Naive thymus-derived CD4-positive, alpha-beta T cell (primary cell): Measurements from ENCODE around the gene PEBP1. TPM values are rescaled to one million over a fixed set of nuclear protein-coding genes. Genes with fewer than 3 reads are reported as not detected.

Source experiments
- ATAC-seq: fragments of 150-1000 bp; cut with Tn5 transposase; 2 replicates; pipeline ENCODE4 v1.10.0; 2021; ENCODE audit warnings: mild to moderate bottlenecking, moderate library complexity
- CTCF ChIA-PET: fragments of 350-600 bp; sonication (Branson Sonifier 250); formaldehyde crosslinking; loops from one replicate; lab custom pipeline; 2021; ENCODE audit warnings: antibody characterized with exemption; lab: Charles Lee
- POLR2A ChIA-PET: fragments of 350-600 bp; sonication (Branson Sonifier 250); formaldehyde crosslinking; loops from one replicate; lab custom pipeline; 2021; ENCODE audit warnings: antibody characterized with exemption, inconsistent platforms; lab: Charles Lee
- DNase-seq, 9 donors: peaks; one replicate each; pipeline versions ENCODE4 v3.0.0 to v3.0.0-alpha.2; 2020 to 2022; ENCODE audit warnings: mixed read lengths in 1 of 9
- H3K27ac ChIP-seq: one replicate; pipeline ENCODE4 v1.7.0; 2013; ENCODE audit warnings: mild to moderate bottlenecking, low read depth, low read length, moderate library complexity
- H3K27me3 ChIP-seq, 2 donors: one replicate each; pipeline ENCODE4 v1.7.0; 2013; ENCODE audit warnings: low read length in 2 of 2, mild to moderate bottlenecking in 2 of 2, moderate library complexity in 2 of 2; ENCODE audit not compliant: control insufficient read depth in 2 of 2, insufficient read depth in 2 of 2
- H3K36me3 ChIP-seq, 3 experiments: 1 replicate in 2 of 3; 2 replicates in 1 of 3; pipeline ENCODE4 v1.7.0; 2013; ENCODE audit warnings: low read length in 3 of 3, mild to moderate bottlenecking in 3 of 3, moderate library complexity in 1 of 3; ENCODE audit not compliant: insufficient read depth in 3 of 3, control insufficient read depth in 2 of 3
- H3K4me1 ChIP-seq, 2 donors: one replicate each; pipeline ENCODE4 v1.7.0; 2013; ENCODE audit warnings: low read length in 2 of 2, mild to moderate bottlenecking in 2 of 2, moderate library complexity in 1 of 2; ENCODE audit not compliant: control insufficient read depth in 2 of 2, insufficient read depth in 2 of 2
- H3K4me3 ChIP-seq: 2 replicates; pipeline ENCODE4 v1.7.0; 2013; ENCODE audit warnings: mild to moderate bottlenecking, low read length
- H3K9me3 ChIP-seq, 3 experiments: 1 replicate in 2 of 3; 2 replicates in 1 of 3; pipeline ENCODE4 v1.7.0; 2013; ENCODE audit warnings: low read length in 3 of 3; ENCODE audit not compliant: control insufficient read depth in 2 of 3
- H3K27ac Mint-ChIP-seq, 9 donors: one replicate each; pipeline ENCODE4 v1.8.0; 2020 to 2022; ENCODE audit warnings: mixed read lengths in 9 of 9, mild to moderate bottlenecking in 8 of 9, moderate library complexity in 5 of 9, inconsistent platforms in 2 of 9
- H3K27me3 Mint-ChIP-seq, 5 donors: one replicate each; pipeline ENCODE4 v1.8.0; 2021 to 2022; ENCODE audit warnings: mixed read lengths in 5 of 5, mild to moderate bottlenecking in 1 of 5
- H3K36me3 Mint-ChIP-seq, 5 donors: one replicate each; pipeline ENCODE4 v1.8.0; 2020 to 2022; ENCODE audit warnings: mixed read lengths in 5 of 5, mild to moderate bottlenecking in 3 of 5, inconsistent platforms in 1 of 5
- H3K4me1 Mint-ChIP-seq, 7 donors: one replicate each; pipeline ENCODE4 v1.8.0; 2020 to 2022; ENCODE audit warnings: mixed read lengths in 7 of 7, mild to moderate bottlenecking in 3 of 7, inconsistent platforms in 1 of 7
- H3K4me3 Mint-ChIP-seq, 10 donors: one replicate each; pipeline ENCODE4 v1.8.0; 2020 to 2022; ENCODE audit warnings: mild to moderate bottlenecking in 10 of 10, mixed read lengths in 10 of 10, moderate library complexity in 6 of 10, inconsistent platforms in 2 of 10
- H3K9me3 Mint-ChIP-seq, 11 donors: one replicate each; pipeline ENCODE4 v1.8.0; 2020 to 2022; ENCODE audit warnings: mixed read lengths in 11 of 11, mild to moderate bottlenecking in 4 of 11, inconsistent platforms in 1 of 11, moderate library complexity in 1 of 11
- intact Hi-C, 2 donors: fragments of 100-400 bp; cut with micrococcal nuclease; formaldehyde crosslinking; loops; one replicate each; pipeline ENCODE4 v1.15.1; 2023
- polyA plus RNA-seq, 2 donors: library from polyadenylated mRNA; unstranded; fragments of 300-500 nt; fragmentation: Illumina TruSeq; gene quantifications; one replicate each; pipeline ENCODE4 v1.2.3, GENCODE V29; 2021
- total RNA-seq, 6 experiments: library from RNA in 5 of 6; stranded (reverse) in 5 of 6; gene quantifications; 1 replicate in 5 of 6; 2 replicates in 1 of 6; pipeline ENCODE4 v1.2.3 and lab custom pipeline; 2021 to 2026

PEBP1 gene
- 100 to 1,000 TPM in 1 of 5 experiments, 10 to 100 TPM in 4; 73.8 to 109 (median 91.1) TPM for total RNA-seq
- 100 to 1,000 TPM; 314 to 343 TPM for polyA plus RNA-seq
- total RNA-seq (lab: John Stamatoyannopoulos, UW), result 107 reads per million, percentile 85 among the genes with 10 or more reads in this experiment

DNA sequence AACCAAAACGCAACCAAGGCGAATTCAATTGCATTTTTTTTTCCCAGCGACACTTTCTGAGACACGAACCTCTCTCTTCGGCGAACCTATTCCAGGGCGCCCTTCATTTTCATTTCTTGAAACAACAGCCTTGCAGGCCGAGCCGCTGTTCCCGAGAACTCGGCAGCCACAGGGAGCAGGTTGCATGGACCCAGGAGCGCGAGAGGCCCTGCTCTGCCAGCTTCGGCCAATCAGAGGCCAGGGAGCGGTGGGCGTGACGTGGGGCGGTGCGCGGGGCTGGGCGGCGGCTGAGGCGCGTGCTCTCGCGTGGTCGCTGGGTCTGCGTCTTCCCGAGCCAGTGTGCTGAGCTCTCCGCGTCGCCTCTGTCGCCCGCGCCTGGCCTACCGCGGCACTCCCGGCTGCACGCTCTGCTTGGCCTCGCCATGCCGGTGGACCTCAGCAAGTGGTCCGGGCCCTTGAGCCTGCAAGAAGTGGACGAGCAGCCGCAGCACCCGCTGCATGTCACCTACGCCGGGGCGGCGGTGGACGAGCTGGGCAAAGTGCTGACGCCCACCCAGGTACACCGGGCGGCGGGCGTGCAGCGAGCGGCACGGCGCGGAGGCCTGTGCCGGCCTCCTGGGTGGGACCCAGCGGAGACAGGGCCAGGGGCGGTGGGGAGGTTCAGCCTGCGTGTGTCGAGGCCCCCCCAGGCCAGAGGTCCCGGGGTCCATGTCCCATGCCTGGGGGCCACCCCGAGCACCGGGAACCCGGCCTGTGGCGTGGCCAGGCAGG is at the start of gene PEBP1:
Gene PEBP1 (plus strand): TSS at position 337 of the 771 bp plus-strand sequence. CDS start 86 bp downstream, at position 423.
- no peaks in the 10 kb centered on the region for H3K9me3 Mint-ChIP-seq
- POLR2A ChIA-PET, result interaction anchor here (1.2 to 2.4 kb wide), 7 partner anchors 13 to 241 kb away, joined by 4 to 27 read pairs (median 6); partner anchors contain the start of gene SUDS3
- peak; percentile 85 to 94 (median 89) for DNase-seq
- CTCF ChIA-PET, result interaction anchor here (0.5 to 1.8 kb wide), 3 partner anchors 15 to 240 kb away, joined by 3 to 8 read pairs (median 4); partner anchors contain the start of gene SUDS3
- peaks cover 0 to 17% (median 11%) of the 10 kb centered on the region in 5 donors for H3K36me3 Mint-ChIP-seq
- H3K27me3 Mint-ChIP-seq, result no peaks in the 10 kb centered on the region
- H3K4me3 Mint-ChIP-seq, result peak within 1 kb of the TSS; percentile 86 to 99 (median 97)
- Histone ChIP-seq H3K4me1 (peaks cover 6 to 17% of the 10 kb centered on the region in 2 donors), H3K4me3 (peak within 1 kb of the TSS; percentile 76), H3K27me3 (no peaks in the 10 kb centered on the region), H3K9me3 (no peaks in the 10 kb centered on the region), H3K36me3 (peaks cover 0 to 25% (median 5%) of the 10 kb centered on the region in 3 experiments), H3K27ac (peak within 1 kb of the TSS; percentile 83)
- intact Hi-C loops, result loop anchor here (1.0 to 10.0 kb wide), 10 partner anchors 15 to 1401 kb away; partner anchors contain the start of genes RFC5 (in 2 of the 2), RNFT2 (in 1 of the 2), SPRING1 (in 1 of the 2) and SUDS3 (in 1 of the 2)
- H3K4me1 Mint-ChIP-seq, result peaks cover 7 to 46% (median 37%) of the 10 kb centered on the region in 7 donors
- H3K27ac Mint-ChIP-seq, result peak within 1 kb of the TSS; percentile 84 to 96 (median 91)
- peak; percentile 100 for ATAC-seq

DNA sequence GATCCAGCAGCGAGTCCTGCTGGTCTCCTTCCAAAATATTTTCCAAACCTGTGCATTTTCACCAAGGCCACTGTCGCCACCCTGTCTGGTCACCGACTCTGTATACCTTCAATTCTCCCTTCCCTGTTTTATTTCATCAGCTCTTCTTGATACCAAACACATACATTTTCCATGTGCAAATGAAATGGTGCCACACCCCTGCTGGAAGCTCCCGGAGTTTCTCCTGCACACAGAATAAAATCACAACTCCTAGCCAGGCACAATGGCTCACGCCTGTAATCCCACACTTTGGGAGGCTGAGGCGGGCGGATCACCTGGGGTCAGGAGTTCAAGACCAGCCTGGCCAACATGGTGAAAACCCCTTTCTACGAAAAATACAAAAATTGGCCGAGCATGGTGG is 46.1 kb upstream of the PEBP1 start:
- intact Hi-C loops, result no loop called here
- Histone ChIP-seq H3K4me3 (no peak overlapping the region), H3K9me3 (no peaks in the 10 kb centered on the region), H3K27ac (no peak overlapping the region), H3K4me1 (no peaks in the 10 kb centered on the region), H3K27me3 (no peaks in the 10 kb centered on the region), H3K36me3 (no peaks in the 10 kb centered on the region)
- H3K36me3 Mint-ChIP-seq, result no peaks in the 10 kb centered on the region
- no peak overlapping the region for H3K4me3 Mint-ChIP-seq
- no peaks in the 10 kb centered on the region for H3K4me1 Mint-ChIP-seq
- H3K27ac Mint-ChIP-seq, result no peak overlapping the region
- ATAC-seq (no peak), DNase-seq (no peak)
- ChIA-PET POLR2A (no interaction called here), CTCF (no interaction called here)
- no peaks in the 10 kb centered on the region for H3K9me3 Mint-ChIP-seq
- H3K27me3 Mint-ChIP-seq, result no peaks in the 10 kb centered on the region

DNA sequence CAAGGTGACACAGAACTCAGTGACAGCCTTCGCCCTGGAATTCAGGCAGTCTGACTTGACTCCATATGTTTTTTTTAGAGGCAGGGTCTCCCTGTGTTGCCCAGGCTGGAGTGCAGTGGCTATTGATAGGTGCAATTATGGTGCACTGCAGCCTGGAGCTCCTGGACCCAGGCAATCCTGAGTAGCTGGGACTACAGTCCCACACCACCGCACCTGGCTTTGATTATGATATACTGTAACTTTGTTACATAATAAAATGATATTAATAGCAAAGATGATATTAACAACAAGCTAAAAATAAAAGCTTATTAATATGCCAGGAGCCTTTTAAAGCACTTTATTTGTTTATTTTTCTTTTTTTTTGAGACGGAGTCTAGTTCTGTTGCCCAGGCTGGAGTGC is 41.9 kb upstream of the PEBP1 start:
- no peak overlapping the region for H3K4me3 ChIP-seq
- intact Hi-C loops, result no loop called here
- Mint-ChIP-seq H3K27ac (no peak overlapping the region), H3K27me3 (no peaks in the 10 kb centered on the region), H3K36me3 (no peaks in the 10 kb centered on the region), H3K9me3 (no peaks in the 10 kb centered on the region), H3K4me1 (no peaks in the 10 kb centered on the region), H3K4me3 (no peak overlapping the region)
- H3K4me1 ChIP-seq, result no peaks in the 10 kb centered on the region
- ATAC-seq, result no peak
- H3K36me3 ChIP-seq, result no peaks in the 10 kb centered on the region
- no peak for DNase-seq
- H3K27ac ChIP-seq, result no peak overlapping the region
- H3K27me3 ChIP-seq, result no peaks in the 10 kb centered on the region
- ChIA-PET CTCF (no interaction called here), POLR2A (no interaction called here)
- H3K9me3 ChIP-seq, result no peaks in the 10 kb centered on the region

DNA sequence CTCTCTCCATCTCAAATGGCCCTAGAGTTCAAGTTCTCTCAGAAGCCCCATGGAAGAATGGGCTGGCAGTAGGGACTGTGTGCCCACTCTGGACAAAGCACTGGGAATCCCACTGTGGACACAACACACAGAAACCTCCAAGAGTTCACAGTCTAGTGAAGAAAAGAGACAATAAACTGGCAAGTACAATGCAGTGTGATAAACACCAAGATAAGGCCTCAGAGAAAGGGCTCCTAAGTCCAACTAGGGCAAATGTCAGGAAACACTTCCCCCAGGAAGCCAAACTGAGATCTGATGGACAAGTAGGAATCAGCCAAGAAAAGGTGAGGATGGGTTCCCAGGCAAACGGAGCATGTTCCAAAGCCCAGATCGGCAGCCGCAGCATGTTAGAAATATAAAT is 37.5 kb upstream of the PEBP1 start:
- no peak overlapping the region for H3K27ac Mint-ChIP-seq

DNA sequence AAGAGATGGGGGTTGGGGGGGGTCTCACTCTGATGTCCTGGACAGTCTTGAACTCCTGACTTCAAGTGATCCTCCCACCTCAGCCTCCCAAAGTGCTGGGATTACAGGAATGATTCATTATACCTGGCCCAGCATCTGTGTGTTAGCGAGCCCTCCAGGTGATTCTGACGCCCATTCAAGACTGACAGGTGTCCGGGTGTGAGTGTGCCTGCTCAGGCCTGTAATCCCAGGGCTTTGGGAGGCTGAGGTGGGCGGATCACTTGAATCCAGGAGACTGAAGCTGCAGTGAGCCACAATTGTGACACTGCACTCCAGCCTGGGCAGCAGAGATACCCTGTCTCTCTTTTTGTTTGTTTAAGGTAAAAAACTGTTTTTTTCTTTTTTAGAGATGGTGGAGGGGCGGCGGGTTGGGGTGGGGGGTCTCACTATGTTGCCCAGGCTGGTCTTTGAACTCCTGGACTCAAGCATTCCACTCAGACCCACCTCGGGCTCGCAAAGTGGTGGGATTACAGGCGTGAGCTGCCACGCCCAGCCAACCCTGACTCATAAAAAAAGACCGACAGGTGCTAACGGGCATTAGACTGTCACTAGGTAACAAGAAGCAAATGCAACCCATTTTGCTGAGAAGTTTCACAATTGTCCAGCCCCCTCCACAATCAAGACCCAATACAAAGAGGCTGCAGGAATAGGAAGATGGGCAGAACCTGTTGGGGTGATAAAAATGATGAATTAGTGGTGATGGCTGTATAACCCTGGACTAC is 36.8 kb upstream of the PEBP1 start:
- Mint-ChIP-seq H3K4me3 (no peak overlapping the region), H3K4me1 (peaks cover 3 to 6% (median 4%) of the 10 kb centered on the region in 7 donors), H3K9me3 (no peaks in the 10 kb centered on the region), H3K27me3 (peaks cover 6 to 23% (median 14%) of the 10 kb centered on the region in 5 donors), H3K36me3 (peaks cover 0 to 3% (median 0%) of the 10 kb centered on the region in 5 donors), H3K27ac (no peak overlapping the region)
- Histone ChIP-seq H3K9me3 (no peaks in the 10 kb centered on the region), H3K4me3 (no peak overlapping the region), H3K27me3 (no peaks in the 10 kb centered on the region), H3K36me3 (no peaks in the 10 kb centered on the region), H3K27ac (no peak overlapping the region), H3K4me1 (no peaks in the 10 kb centered on the region)
- no peak for DNase-seq
- intact Hi-C loops, result no loop called here
- ChIA-PET POLR2A (no interaction called here), CTCF (no interaction called here)
- no peak for ATAC-seq

More for the DNA sequence above, 37.5 kb upstream of the PEBP1 start:
- Mint-ChIP-seq H3K36me3 (peaks cover 0 to 3% (median 0%) of the 10 kb centered on the region in 5 donors), H3K9me3 (no peaks in the 10 kb centered on the region), H3K27me3 (peaks cover 5 to 22% (median 14%) of the 10 kb centered on the region in 5 donors), H3K4me1 (peaks cover 3 to 6% (median 4%) of the 10 kb centered on the region in 7 donors), H3K4me3 (no peak overlapping the region)
- H3K36me3 ChIP-seq, result no peaks in the 10 kb centered on the region
- no peaks in the 10 kb centered on the region for H3K4me1 ChIP-seq
- H3K27me3 ChIP-seq, result no peaks in the 10 kb centered on the region
- H3K4me3 ChIP-seq, result no peak overlapping the region
- intact Hi-C loops, result no loop called here
- POLR2A ChIA-PET, result no interaction called here
- no peak overlapping the region for H3K27ac ChIP-seq
- no peaks in the 10 kb centered on the region for H3K9me3 ChIP-seq
- ATAC-seq (no peak), DNase-seq (no peak)
- CTCF ChIA-PET, result no interaction called here

DNA sequence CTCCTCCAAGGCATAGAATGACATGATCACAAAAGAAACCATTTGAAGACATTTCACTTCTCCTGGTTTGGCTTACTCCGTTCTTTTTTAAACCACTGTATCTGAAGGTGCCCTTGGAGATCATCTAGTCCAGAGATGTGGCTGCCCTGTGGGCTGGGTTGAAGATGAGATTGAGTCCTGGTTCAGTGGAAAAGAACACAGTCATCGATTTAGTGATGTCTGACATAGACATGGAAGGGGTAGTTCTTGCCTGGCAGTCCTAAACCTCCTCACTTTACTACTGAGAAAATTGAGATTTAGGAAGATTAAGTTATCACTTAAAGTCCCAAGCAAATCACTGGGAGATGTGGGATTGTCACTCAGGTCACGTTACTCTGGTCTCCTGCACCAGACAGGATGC is 34.9 kb upstream of the PEBP1 start:
- no peaks in the 10 kb centered on the region for H3K4me1 ChIP-seq
- H3K36me3 ChIP-seq, result no peaks in the 10 kb centered on the region
- H3K36me3 Mint-ChIP-seq, result peaks cover 0 to 3% (median 0%) of the 10 kb centered on the region in 5 donors
- DNase-seq (no peak), ATAC-seq (no peak)
- ChIA-PET CTCF (interaction anchor here (0.6 kb wide), 1 partner anchor 13 kb away, joined by 4 read pairs; no protein-coding TSS in a partner anchor), POLR2A (no interaction called here)
- no peak overlapping the region for H3K4me3 ChIP-seq
- intact Hi-C loops, result loop anchor here in 1 of 2 donors (5.0 kb wide), 1 partner anchor 39 kb away; the partner anchor contains the start of gene WSB2
- peaks cover 5 to 10% (median 9%) of the 10 kb centered on the region in 7 donors for H3K4me1 Mint-ChIP-seq
- H3K27me3 Mint-ChIP-seq, result peaks cover 11 to 28% (median 15%) of the 10 kb centered on the region in 5 donors
- no peak overlapping the region for H3K27ac Mint-ChIP-seq
- no peak overlapping the region for H3K4me3 Mint-ChIP-seq
- no peaks in the 10 kb centered on the region for H3K9me3 ChIP-seq
- H3K27ac ChIP-seq, result no peak overlapping the region
- H3K9me3 Mint-ChIP-seq, result no peaks in the 10 kb centered on the region
- H3K27me3 ChIP-seq, result peaks cover 0 to 4% of the 10 kb centered on the region in 2 donors
